Suprapubic skin (tissue), 3 donors: ENCODE data around the gene PABPN1L.

Experiments
- POLR2A ChIP-seq, 2 donors: fragments of 450-650 bp; IDR thresholded peaks; one replicate each; pipeline ENCODE4 v1.6.1; 2017; ENCODE audit warnings: antibody characterized with exemption in 2 of 2, mild to moderate bottlenecking in 2 of 2, moderate library complexity in 2 of 2
- TF ChIP-seq, protein P1 (sequence below), 2 donors: fragments of 200-600 bp in 1 of 2; fragments of 450-650 bp in 1 of 2; sonication (generic) in 1 of 2; IDR thresholded peaks; one replicate each; pipeline ENCODE4 v1.5.1; 2016 to 2019; ENCODE audit warnings: antibody characterized with exemption in 2 of 2, mild to moderate bottlenecking in 1 of 2, moderate library complexity in 1 of 2

DNA sequence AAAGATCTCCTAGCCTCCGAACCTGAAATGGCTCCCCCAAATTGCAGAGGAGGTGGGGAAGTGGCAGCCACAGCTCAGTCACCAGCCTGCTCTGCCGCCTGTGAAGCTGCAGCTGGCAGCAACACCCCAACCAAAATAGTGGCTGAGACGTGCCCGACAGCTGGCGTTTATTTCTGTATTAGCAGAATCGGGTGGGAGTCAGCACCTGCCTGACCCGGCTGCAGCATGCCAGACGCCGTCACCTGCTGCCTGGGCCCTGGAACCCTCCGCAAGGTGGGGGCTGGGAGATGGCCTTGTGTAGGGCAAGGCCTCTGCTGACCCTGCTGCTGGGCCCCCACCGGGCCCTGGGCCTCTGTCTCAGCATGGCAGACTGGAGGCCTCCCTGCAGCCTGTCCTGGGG lies 17.5 kb upstream of the PABPN1L start:
- TF ChIP-seq POLR2A (IDR thresholded peaks at IDR 0.05): no peak
- TF ChIP-seq, protein P1, sequence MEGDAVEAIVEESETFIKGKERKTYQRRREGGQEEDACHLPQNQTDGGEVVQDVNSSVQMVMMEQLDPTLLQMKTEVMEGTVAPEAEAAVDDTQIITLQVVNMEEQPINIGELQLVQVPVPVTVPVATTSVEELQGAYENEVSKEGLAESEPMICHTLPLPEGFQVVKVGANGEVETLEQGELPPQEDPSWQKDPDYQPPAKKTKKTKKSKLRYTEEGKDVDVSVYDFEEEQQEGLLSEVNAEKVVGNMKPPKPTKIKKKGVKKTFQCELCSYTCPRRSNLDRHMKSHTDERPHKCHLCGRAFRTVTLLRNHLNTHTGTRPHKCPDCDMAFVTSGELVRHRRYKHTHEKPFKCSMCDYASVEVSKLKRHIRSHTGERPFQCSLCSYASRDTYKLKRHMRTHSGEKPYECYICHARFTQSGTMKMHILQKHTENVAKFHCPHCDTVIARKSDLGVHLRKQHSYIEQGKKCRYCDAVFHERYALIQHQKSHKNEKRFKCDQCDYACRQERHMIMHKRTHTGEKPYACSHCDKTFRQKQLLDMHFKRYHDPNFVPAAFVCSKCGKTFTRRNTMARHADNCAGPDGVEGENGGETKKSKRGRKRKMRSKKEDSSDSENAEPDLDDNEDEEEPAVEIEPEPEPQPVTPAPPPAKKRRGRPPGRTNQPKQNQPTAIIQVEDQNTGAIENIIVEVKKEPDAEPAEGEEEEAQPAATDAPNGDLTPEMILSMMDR (IDR thresholded peaks at IDR 0.05): no peak
